Measurements from ENCODE around the gene ADNP2.

ADNP2 gene

DNA sequence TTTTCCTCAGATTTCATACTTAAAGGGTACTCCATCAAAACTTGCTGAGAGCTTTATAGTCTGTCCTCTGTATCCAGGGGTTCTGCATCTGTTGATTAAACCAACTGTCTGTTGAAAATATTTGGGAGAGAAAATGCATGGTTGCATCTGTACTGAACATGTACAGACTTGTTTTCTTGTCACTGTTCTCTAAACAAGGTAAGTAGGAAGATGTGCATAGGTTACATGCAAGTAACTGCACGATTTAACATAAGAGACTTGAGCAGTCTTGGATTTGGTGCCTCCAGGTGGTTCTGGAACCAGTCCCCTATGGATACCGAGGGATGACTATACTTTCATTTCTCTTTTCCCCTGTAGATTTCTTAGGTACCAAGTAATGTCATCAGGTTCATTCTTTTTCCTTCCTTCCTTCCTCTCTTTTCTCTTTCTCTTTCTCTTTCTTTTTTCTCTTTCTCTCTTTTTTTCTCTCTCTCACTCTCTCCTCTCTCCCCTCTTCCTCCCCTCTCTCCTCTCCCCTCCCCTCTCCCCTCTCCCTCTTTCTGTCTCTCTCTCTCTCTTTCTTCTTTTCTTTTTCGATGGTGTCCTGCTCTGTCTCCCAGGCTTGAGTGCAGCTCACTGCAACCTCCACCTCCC, 23.2 kb downstream of the ADNP2 start:
- H3K27me3 ChIP-seq (ENCODE audit: insufficient read depth, low read length, poor library complexity, severe bottlenecking): no peaks in the 10 kb centered on the region
- H3K9ac ChIP-seq (ENCODE audit: low read depth, low read length, poor library complexity, severe bottlenecking): no peak overlapping the region
- no peaks in the 10 kb centered on the region for H3K9me2 ChIP-seq (replicated peaks; ENCODE audit: low read depth, low read length)
- TF ChIP-seq EZH2phosphoT487 (IDR thresholded peaks at IDR 0.05; ENCODE audit: borderline replicate concordance): no peak
- TF ChIP-seq, protein P1, sequence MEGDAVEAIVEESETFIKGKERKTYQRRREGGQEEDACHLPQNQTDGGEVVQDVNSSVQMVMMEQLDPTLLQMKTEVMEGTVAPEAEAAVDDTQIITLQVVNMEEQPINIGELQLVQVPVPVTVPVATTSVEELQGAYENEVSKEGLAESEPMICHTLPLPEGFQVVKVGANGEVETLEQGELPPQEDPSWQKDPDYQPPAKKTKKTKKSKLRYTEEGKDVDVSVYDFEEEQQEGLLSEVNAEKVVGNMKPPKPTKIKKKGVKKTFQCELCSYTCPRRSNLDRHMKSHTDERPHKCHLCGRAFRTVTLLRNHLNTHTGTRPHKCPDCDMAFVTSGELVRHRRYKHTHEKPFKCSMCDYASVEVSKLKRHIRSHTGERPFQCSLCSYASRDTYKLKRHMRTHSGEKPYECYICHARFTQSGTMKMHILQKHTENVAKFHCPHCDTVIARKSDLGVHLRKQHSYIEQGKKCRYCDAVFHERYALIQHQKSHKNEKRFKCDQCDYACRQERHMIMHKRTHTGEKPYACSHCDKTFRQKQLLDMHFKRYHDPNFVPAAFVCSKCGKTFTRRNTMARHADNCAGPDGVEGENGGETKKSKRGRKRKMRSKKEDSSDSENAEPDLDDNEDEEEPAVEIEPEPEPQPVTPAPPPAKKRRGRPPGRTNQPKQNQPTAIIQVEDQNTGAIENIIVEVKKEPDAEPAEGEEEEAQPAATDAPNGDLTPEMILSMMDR (conservative IDR thresholded peaks at IDR 0.05; ENCODE audit: low read length): no peak
- H3K4me1 ChIP-seq (ENCODE audit: insufficient read depth, low read length, poor library complexity, severe bottlenecking): no peaks in the 10 kb centered on the region
- H3K4me2 ChIP-seq (ENCODE audit: low read depth, low read length, poor library complexity, severe bottlenecking): no peak overlapping the region
- no peak overlapping the region for H2AFZ ChIP-seq (ENCODE audit: low read length)
- no peaks in the 10 kb centered on the region; the same call in 1 of the 2 replicates for H3K9me3 ChIP-seq (ENCODE audit: insufficient read depth, low read depth, low read length)
- H3K79me2 ChIP-seq (ENCODE audit: insufficient read depth, low read length): peaks cover 28% of the 10 kb centered on the region; the same call in 1 of the 2 replicates
- H3F3A ChIP-seq (ENCODE audit: low read depth): no peaks in the 10 kb centered on the region
- no peak overlapping the region for H3K4me3 ChIP-seq (ENCODE audit: low read length, poor library complexity, severe bottlenecking)
- H3K36me3 ChIP-seq (ENCODE audit: insufficient read depth, low read length): peaks cover 38% of the 10 kb centered on the region; the same call in 1 of the 2 replicates
- peaks cover 13% of the 10 kb centered on the region for H4K20me1 ChIP-seq (ENCODE audit: insufficient read depth, low read length, poor library complexity, severe bottlenecking)

DNA sequence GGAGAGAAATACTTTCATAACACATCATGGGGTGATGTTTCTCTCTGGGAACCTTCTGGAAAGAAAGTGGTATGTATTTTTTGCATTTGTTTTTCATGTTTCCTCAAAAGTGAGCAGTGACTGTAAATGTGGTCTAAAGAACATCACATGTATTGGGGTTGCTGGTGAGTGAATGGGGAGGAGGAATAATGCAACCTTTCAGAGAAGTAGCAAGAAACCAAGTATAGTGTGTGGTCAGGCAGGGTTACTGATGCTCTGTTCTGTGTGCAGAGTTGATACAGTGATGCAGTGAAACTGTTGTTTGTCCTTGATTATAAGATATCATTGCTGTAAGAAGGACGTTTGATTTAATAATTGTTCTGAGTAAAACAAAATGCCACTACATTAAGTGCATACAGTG, 24.1 kb downstream of the ADNP2 start:
- Histone ChIP-seq H3K9me3 (ENCODE audit: insufficient read depth, low read depth, low read length) (no peaks in the 10 kb centered on the region; the same call in 1 of the 2 replicates), H3K36me3 (ENCODE audit: insufficient read depth, low read length) (peaks cover 47% of the 10 kb centered on the region; the same call in 1 of the 2 replicates)

DNA sequence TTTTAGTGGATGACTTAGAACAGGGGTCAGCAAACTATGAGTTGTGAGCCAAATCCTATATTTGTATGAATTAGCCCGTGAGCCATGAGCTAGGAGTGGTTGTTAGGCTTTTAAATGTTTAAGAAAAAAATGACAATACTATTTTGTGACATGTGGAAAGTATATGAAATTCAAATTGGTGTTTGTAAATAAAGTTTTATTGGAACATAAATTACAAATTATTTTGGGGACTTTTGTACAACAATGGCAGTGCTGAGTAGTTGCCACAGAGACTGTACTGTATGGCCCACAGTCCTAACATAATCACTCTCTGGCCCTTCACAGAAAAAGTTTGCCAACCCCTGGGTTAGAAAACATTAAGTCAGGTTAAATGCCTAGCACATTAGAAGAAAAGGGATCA, 26.1 kb downstream of the ADNP2 start:
- no peak overlapping the region for H3K9ac ChIP-seq (ENCODE audit: low read depth, low read length, poor library complexity, severe bottlenecking)
- no peak for TF ChIP-seq EZH2phosphoT487 (IDR thresholded peaks at IDR 0.05; ENCODE audit: borderline replicate concordance)
- TF ChIP-seq, protein P1 (conservative IDR thresholded peaks at IDR 0.05; ENCODE audit: low read length): no peak
- peaks cover 8% of the 10 kb centered on the region; the same call in 1 of the 2 replicates for H3K79me2 ChIP-seq (ENCODE audit: insufficient read depth, low read length)
- H4K20me1 ChIP-seq (ENCODE audit: insufficient read depth, low read length, poor library complexity, severe bottlenecking): peaks cover 2% of the 10 kb centered on the region
- no peaks in the 10 kb centered on the region; the same call in 1 of the 2 replicates for H3K9me3 ChIP-seq (ENCODE audit: insufficient read depth, low read depth, low read length)
- H2AFZ ChIP-seq (ENCODE audit: low read length): no peak overlapping the region
- no peak overlapping the region for H3K4me2 ChIP-seq (ENCODE audit: low read depth, low read length, poor library complexity, severe bottlenecking)
- no peaks in the 10 kb centered on the region for H3K9me2 ChIP-seq (replicated peaks; ENCODE audit: low read depth, low read length)
- peaks cover 55% of the 10 kb centered on the region; the same call in 1 of the 2 replicates for H3K36me3 ChIP-seq (ENCODE audit: insufficient read depth, low read length)
- H3K27me3 ChIP-seq (ENCODE audit: insufficient read depth, low read length, poor library complexity, severe bottlenecking): no peaks in the 10 kb centered on the region
- no peaks in the 10 kb centered on the region for H3K4me1 ChIP-seq (ENCODE audit: insufficient read depth, low read length, poor library complexity, severe bottlenecking)
- H3K4me3 ChIP-seq (ENCODE audit: low read length, poor library complexity, severe bottlenecking): no peak overlapping the region
- H3F3A ChIP-seq (ENCODE audit: low read depth): no peaks in the 10 kb centered on the region

More for the DNA sequence above, 24.1 kb downstream of the ADNP2 start:
- H4K20me1 ChIP-seq (ENCODE audit: insufficient read depth, low read length, poor library complexity, severe bottlenecking): peaks cover 10% of the 10 kb centered on the region
- no peak for TF ChIP-seq EZH2phosphoT487 (IDR thresholded peaks at IDR 0.05; ENCODE audit: borderline replicate concordance)
- TF ChIP-seq, protein P1 (conservative IDR thresholded peaks at IDR 0.05; ENCODE audit: low read length): no peak
- H3K9me2 ChIP-seq (replicated peaks; ENCODE audit: low read depth, low read length): no peaks in the 10 kb centered on the region
- H3K9ac ChIP-seq (ENCODE audit: low read depth, low read length, poor library complexity, severe bottlenecking): no peak overlapping the region
- no peaks in the 10 kb centered on the region for H3K27me3 ChIP-seq (ENCODE audit: insufficient read depth, low read length, poor library complexity, severe bottlenecking)
- no peak overlapping the region for H3K4me3 ChIP-seq (ENCODE audit: low read length, poor library complexity, severe bottlenecking)
- no peaks in the 10 kb centered on the region for H3K4me1 ChIP-seq (ENCODE audit: insufficient read depth, low read length, poor library complexity, severe bottlenecking)
- no peak overlapping the region for H2AFZ ChIP-seq (ENCODE audit: low read length)
- no peaks in the 10 kb centered on the region for H3F3A ChIP-seq (ENCODE audit: low read depth)
- H3K4me2 ChIP-seq (ENCODE audit: low read depth, low read length, poor library complexity, severe bottlenecking): no peak overlapping the region
- H3K79me2 ChIP-seq (ENCODE audit: insufficient read depth, low read length): peaks cover 20% of the 10 kb centered on the region; the same call in 1 of the 2 replicates
